ENCODE measurements around the gene KHK.
"Not testable (repeated sequence)": the region's sequence is repeated elsewhere in the genome, so short reads cannot be mapped to it uniquely, and the experiment has no call there.

Gene KHK

DNA sequence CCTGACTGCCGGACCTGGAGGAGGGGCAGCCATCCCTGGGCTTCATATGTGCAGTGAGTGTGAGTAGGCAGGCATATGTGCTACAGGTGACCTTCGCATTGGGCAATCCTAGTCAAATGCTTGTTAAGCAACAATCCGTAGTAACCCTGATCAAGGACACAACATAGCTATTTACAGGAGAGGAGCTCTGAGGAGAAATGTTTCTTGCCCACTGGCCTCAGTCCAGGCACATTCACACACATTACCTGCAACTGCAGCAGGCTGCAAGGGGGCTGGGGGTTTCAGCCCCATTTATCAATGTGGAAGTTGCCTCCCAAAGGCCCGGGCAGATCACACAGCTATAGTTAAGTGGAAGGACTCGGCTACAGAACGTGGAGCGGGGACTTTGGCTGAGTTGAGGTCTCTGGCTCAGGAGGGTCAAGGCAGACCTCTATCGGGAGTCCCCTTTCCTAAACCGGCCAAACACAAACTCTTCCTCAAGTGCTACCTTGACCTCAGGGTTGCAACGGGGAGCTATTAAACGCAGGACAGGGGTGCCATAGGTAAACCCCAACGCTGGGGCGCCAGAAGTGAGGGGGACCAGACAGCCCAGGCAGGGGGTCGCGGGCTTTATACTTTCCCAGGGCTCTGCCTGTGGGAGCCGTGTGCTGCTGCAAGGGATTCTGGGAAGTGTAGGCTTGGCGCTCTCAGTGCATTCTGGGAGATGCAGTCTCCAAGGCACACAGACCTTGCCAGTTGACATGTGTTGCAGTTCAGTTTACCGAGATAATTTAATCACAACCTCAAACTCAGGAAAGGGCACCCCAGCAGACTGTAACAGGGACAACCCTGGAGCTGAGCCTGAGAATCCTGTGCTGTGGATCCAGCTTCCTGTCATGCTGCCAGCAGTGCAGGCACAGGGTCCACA is 9.4 kb downstream of the KHK start:
- peak; percentile 69 for DNase-seq (ENCODE audit: low read depth, low spot score)

DNA sequence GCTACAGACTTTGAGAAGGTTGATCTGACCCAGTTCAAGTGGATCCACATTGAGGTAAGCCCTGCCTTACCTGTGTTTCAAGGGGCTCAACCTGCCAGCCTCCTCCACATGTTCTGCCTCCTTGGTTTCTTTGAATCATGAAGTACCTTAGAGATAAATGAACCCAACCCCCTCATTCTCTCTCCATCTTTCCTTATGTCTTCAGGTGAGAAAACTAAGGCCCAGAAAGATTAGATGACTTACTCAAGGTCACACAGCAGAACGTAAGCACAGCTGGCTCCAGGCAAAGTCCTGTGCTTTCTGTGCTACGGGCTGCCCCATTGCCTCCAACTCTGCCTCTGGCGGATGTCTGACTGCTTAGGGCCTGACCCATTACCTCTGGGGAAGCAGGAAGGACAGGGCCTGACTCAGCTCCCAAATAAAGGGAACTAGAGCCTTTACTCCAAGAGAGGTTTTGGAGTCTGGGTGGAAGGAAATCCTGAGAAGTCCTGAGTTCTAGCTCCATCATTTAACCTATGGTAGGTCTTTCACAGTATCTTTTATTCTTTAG is 10.3 kb downstream of the KHK start:
- DNase-seq (ENCODE audit: low read depth, low spot score) = no peak

DNA sequence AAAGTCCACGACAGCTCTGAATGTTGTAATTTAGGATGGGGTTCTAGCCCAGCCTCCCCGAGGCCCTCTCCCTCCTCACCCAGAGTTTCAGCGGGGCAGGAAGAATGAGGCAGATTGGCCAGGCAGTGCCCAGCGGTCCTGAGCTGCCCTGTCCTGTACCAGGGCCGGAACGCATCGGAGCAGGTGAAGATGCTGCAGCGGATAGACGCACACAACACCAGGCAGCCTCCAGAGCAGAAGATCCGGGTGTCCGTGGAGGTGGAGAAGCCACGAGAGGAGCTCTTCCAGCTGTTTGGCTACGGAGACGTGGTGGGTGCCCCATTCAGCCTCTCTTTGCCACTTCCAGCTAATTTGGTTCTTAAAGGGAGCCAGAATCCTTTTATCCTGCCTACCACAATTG is 10.8 kb downstream of the KHK start:
- no peak for DNase-seq (ENCODE audit: low read depth, low spot score)

DNA sequence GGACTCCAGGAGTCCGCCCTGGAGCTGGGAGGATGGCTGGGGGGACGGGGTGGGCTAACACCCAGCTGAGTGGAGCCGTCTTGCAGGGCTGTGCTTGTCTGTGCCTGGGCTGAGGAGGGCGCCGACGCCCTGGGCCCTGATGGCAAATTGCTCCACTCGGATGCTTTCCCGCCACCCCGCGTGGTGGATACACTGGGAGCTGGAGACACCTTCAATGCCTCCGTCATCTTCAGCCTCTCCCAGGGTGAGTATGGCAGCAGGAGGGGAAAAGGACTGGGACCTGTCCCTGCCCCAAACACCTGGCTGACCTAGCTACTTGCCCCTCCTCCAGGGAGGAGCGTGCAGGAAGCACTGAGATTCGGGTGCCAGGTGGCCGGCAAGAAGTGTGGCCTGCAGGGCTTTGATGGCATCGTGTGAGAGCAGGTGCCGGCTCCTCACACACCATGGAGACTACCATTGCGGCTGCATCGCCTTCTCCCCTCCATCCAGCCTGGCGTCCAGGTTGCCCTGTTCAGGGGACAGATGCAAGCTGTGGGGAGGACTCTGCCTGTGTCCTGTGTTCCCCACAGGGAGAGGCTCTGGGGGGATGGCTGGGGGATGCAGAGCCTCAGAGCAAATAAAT is 12.9 kb downstream of the KHK start:
- DNase-seq (ENCODE audit: low read depth, low spot score) = no peak

DNA sequence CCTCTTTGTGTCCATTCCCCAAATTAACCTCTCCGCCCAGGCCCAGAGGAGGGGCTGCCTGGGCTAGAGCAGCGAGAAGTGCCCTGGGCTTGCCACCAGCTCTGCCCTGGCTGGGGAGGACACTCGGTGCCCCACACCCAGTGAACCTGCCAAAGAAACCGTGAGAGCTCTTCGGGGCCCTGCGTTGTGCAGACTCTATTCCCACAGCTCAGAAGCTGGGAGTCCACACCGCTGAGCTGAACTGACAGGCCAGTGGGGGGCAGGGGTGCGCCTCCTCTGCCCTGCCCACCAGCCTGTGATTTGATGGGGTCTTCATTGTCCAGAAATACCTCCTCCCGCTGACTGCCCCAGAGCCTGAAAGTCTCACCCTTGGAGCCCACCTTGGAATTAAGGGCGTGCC is 13.5 kb downstream of the KHK start:
- no peak for DNase-seq (ENCODE audit: low read depth, low spot score)

DNA sequence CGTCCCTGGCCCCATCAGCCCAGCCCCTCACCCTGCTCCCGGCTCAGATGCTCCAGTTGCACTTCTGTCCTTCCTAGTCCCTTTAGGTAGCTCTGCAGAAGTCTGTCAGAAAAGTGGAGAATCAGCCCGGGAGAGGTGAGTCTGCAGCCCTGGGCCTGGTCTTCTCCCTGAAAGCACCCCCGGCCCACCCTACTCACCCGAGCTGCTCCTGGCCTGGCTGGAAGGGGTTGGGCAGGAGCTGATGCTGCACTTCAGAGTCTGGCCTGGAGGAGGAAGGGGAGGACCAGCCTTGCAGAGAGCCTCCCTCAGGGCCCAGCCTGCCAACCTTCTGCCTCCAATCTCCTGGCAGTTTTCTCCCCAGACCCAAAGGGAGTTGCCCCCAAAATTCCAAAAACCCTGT is 15.8 kb downstream of the KHK start:
- DNase-seq (ENCODE audit: low read depth, low spot score) = no peak

DNA sequence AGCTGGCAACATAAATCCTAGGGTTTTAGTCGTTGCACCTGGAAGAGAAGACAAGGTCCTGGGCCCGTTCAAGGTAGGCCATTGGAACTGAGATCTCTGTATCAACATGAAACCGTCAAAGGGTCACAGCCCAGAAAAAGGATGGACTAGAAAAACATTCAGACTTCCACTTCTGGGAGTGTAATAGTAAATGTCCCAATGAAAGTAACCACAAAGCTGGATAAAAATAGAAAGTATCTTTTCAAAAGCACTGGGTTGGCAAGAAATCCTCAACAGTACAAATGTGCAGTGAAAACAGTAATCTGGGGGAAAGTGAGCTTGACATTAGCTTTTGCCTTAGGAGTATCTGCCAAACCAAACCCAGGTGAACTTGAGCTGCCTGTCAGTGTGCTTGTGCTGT is 19.4 kb downstream of the KHK start:
- DNase-seq (ENCODE audit: low read depth, low spot score) = no peak

DNA sequence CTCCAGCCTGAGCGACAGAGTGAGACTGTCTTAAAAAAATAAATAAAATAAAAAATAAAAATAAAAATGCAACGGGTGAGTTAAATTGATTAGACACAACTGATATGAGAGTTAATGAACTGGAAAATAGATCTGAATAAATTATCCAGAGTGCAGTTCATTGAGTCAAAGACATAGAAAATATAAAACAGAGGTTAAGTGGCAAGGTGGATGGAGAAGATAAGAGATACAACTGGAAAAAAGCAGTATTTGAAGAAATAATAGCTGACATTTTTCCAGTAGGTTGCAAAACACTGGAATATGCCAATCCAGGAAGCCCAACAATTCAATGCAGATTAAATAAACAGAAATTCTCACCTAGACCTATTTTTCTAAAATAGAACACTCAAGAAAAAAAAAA is 21.6 kb downstream of the KHK start:
- DNase-seq (ENCODE audit: low read depth, low spot score) = no peak

DNA sequence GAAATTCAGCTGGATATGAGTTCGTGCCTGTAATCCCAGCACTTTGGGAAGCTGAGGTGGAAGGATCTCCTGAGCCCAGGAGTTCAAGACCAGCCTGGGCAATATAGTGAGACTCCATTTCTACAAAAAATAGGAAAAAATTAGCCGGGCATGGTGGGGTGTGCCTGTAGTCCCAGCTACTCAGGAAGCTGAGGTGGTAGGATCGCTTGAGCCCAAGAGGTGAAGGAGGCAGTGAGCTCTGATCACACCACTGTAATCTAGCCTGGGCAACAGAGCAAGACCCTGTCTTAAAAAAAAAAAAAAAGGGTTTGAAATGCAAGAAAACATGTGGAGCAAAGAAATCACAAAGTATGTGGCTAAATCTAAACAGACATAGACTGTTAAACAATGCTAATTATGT is 22.5 kb downstream of the KHK start:
- no peak for DNase-seq (ENCODE audit: low read depth, low spot score)

DNA sequence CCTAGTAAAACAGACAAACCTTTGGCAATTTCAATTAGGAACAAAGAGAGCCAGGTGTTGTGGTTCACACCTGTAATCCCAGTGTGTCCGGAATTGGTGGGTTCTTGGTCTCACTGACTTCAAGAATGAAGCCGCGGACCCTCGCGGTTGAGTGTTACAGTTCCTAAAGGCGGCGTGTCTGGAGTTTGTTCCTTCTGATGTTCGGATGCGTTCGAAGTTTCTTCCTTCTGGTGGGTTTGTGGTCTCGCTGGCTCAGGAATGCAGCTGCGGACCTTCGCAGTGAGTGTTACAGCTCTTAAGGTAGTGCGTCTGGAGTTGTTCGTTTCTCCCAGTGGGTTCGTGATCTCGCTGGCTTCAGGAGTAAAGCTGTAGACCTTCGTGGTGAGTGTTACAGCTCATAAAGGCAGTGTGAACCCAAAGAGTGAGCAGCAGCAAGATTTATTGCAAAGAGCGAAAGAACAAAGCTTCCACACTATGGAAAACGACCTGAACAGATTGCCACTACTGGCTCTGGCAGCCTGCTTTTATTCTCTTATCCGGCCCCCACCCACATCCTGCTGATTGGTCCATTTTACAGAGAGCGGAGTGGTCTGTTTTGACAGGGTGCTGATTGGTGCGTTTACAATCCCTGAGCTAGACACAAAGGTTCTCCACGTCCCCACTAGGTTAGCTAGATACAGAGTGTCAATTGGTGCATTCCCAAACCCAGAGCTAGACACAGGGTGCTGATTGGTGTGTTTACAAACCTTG is 24.2 kb downstream of the KHK start:
- DNase-seq (ENCODE audit: low read depth, low spot score) = not testable (repeated sequence)

DNA sequence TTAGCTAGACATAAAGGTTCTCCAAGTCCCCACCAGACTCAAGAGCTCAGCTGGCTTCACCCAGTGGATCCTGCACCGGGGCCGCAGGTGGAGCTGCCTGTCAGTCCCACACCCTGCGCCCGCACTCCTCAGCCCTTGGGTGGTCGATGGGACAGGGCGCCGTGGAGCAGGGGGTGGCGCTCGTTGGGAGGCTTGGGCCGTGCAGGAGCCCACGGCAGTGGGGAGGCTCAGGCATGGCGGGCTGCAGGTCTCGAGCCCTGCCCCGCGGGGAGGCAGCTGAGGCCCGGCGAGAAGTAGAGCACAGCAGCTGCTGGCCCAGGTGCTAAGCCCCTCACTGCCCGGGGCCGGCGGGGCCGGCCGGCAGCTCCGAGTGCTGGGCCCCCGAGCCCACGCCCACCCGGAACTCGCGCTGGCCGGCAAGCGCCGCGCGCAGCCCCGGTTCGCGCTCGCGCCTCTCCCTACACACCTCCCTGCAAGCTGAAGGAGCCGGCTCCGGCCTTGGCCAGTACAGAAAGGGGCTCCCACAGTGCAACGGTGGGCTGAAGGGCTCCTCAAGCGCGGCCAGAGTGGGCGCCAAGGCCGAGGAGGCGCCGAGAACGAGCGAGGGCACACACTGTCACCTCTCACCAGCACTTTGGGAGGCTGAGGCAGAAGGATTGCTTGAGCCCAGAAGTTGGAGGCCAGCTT is 25.0 kb downstream of the KHK start:
- DNase-seq (ENCODE audit: low read depth, low spot score) = not testable (repeated sequence)

DNA sequence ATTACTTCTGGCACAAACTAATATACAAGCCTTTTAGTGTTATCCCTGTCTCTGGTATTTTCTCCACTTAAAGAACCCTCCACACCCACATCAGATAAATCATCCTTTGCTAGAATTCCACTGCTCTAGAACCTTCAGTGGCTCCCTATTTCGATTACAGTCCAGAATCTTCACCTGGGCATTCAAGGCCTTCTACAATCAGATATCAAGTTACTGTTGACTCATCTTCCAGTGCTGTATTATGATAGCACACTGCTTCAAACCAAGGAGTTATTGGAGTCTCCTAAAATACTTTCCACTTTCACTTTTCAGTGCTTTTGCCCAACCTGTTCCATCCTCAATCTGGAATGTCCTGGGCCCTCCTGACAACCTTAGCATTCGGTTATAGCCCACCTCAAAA is 28.9 kb downstream of the KHK start:
- DNase-seq (ENCODE audit: low read depth, low spot score) = no peak

DNA sequence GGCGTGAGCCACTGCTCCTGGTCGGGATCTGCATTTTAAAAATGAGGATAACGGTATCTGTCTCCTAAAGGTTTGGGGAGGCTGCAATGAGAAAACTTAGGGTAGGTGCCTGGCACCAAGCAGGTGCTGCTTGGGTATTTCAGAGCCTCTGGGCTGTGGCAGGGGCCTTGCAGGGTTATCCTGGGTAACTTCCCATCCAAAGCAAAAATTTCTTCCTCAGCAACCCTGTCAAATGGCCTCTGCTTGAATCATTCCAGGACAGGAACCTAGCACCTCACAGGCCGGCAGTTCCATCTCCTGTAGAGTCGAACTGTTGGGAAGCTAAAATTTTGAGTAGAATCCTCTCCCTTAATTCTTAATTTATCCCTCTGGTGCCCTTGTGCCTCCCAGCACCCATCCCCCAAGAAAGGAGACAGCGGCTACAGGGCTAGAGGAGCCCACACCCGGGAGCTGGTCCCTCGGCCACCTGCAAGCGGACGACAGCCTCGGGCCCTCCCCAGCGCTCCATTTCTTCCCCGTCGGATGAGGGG is 31.5 kb downstream of the KHK start:
- no peak for DNase-seq (ENCODE audit: low read depth, low spot score)

DNA sequence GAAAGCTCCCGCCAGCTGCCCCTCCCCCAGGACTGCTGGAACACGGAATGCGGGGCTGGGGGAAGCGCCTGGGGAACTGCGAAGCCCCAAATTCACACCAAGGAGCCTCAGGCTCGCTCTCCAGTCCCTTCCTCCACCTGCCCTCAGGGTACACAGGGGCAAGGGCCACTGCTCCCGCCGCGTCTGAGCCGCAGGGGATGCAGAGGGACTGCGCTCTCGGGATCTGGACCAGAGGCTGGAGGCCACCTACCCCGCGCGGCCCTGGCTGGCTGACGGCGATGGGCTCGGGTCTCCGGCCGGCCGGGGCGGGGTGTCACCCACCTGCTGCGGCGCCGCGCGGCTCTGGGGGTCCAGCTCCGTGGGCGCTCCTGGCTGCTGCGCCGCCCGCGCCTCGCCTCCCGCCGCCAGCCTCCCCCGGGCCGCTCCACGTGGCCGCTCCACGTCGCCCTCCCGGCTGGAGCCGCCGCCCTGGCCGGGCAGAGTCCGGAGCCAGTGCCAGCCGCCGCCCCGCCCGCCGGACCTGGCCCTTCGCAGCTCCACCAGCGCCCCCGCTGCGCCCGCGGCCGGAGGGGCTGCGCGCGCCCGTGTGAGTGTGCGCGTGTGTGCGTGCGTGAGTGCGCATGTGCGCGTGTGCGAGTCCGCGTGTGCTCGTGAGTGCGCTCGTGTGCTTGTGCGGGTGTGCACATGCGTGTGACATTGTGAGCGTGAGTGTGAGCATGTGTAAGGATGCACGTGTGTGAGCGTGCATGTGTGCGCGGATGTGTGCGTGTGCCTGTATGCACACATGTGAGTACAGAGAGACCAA is 32.2 kb downstream of the KHK start, which contains the start of gene CGREF1:
Gene CGREF1, minus strand, starts transcription at position 604 of the 805 bp plus-strand sequence. CDS start 14,762 bp downstream, outside the sequence.
- peak; percentile 62 for DNase-seq (ENCODE audit: low read depth, low spot score)

DNA sequence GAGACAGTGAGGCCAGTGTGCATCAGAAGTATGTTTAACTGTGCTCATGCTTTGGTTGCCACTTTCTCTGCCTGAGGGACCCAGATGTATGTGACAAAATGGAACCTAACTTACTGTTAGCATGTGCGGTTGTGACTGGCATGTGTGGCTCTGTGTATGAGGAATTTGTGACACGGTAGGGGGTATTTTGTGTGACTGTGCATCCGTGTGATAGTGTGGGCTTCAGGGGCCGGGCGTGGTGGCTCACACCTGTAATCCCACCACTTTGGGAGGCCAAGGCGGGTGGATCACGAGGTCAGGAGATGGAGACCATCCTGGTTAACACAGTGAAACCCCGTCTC is 32.7 kb downstream of the KHK start:
- DNase-seq (ENCODE audit: low read depth, low spot score) = not testable (repeated sequence)

DNA sequence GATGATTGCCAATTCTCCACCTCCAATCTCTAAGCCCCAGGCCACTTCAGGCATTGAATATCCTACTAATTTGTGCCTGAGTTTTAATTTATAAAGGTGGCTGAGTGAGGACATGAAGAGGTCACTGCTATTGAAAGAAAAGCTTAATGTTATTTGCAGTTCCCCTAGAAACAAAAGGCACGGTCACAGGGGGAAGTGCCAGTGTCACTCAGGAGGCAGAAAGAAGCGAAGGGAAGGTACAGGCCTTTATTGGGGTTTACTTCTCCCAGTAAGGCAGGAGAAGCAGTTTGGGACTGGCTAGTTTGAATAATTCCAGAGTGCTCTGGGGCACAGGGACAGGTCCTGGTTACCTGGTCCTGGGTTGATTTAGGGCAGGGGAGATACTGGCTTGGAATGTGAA is 35.3 kb downstream of the KHK start:
- no peak for DNase-seq (ENCODE audit: low read depth, low spot score)

DNA sequence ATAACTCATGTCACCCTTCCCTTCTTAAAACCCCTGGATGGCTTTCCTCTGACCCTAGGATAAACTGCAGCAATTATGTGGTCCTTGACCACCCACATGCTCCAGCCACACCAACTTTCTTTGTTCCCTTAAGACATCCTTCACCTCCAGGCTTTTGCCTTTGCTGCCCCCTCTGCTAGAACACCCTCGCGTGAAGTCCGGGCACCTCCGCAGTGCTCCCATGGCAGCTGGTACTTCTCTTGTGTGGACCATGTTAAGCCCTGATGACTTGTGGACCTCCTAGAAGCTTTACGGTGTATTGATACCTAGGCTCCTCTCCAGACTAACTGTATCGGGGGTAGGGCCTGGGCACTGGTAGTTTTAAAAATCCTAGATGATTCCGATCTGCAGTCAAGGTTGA is 36.2 kb downstream of the KHK start:
- DNase-seq (ENCODE audit: low read depth, low spot score) = no peak

DNA sequence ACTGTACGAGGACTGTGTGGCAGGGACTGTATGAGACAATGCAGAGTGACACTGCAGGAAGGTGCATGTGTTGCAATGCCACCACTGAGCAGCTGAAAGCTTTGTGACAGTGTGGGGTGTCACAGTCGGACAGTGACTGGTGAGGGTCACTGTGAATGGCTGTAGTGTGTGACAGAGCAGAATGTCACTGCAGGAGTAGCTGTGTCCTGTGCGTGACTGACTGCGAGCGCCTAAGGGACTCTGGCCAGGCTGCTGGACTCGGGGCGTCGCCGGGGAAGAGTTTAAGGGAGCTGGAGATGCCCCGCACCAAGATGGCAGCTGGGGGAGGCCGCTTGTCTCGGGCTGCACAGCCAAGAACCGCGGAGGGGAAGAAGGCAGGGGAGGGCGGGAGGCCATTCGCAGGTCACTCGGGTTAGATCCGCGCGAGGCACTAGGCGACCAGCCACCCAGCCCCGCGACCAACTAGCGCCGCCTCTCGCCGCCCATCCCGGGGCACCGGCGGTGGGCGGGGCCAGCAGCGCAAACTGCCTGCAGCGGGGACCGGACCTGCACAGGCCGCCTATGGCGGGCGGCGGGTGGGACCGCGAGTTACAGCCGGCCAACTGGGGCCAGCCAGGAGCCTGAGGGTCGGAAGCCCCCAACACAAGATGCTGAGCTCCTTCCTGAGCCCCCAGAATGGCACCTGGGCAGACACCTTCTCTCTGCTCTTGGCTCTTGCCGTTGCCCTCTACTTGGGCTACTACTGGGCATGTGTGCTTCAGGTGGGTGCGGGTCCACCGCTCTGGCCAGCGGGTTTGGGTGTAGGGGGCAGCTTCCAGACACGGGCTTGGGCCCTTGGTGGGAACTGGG is 37.0 kb downstream of the KHK start, which contains the start of gene ABHD1:
Gene ABHD1, plus strand, starts transcription at position 514 of the 849 bp plus-strand sequence. Its CDS starts 134 bp downstream, at position 648.
- DNase-seq (ENCODE audit: low read depth, low spot score) = peak; percentile 40

DNA sequence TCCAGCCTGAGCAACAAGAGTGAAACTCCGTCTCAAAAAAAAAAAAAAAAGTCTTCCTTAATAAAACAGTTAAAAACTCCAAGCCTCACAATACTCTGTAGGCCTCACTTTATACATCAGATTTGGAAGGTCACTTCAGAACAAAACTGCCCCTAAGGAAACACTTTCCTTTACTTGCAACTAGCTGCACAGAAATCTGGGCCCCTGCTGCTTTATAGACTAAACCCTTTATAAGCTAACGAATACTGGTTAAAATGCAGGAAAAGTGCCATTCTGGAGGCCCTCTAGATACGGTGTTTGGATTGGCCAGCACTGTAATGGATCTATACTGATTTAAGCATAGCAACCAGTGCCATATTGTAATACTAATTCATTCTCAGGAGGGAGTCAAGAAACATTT is 38.5 kb downstream of the KHK start:
- no peak for DNase-seq (ENCODE audit: low read depth, low spot score)

Data from ELF-1 (cell line).